GM12878 (cell line): ENCODE results near the gene NOS1AP. TPM values are rescaled to one million over a fixed set of nuclear protein-coding genes. Genes with fewer than 3 reads are reported as not detected.

Experiments used
- CEBPB ChIP-seq, 2 experiments: fragments of 150-350 bp in 1 of 2; IDR thresholded peaks; 2 replicates each; pipeline ENCODE4 v1.6.1; 2012 to 2014; ENCODE audit warnings: low read depth in 2 of 2, low read length in 2 of 2, borderline replicate concordance in 1 of 2, inconsistent platforms in 1 of 2
- CHD1 ChIP-seq: IDR thresholded peaks from 2 replicates; pipeline ENCODE4 v1.6.1; 2012; ENCODE audit warnings: low read depth, low read length, improper control_type of control experiment
- ESRRA ChIP-seq: IDR thresholded peaks from 2 replicates; pipeline ENCODE4 v1.6.1; 2012; ENCODE audit warnings: mild to moderate bottlenecking, low read length, improper control_type of control experiment
- HCFC1 ChIP-seq: fragments of 150-350 bp; IDR thresholded peaks from 2 replicates; pipeline ENCODE4 v1.6.1; 2014; ENCODE audit warnings: low read length
- NBN ChIP-seq: fragments of 450-650 bp; IDR thresholded peaks from 2 replicates; pipeline ENCODE4 v1.6.1; 2016
- PML ChIP-seq: IDR thresholded peaks from 2 replicates; pipeline ENCODE4 v1.6.1; 2012; ENCODE audit warnings: low read length, inconsistent platforms
- TARDBP ChIP-seq: IDR thresholded peaks from 2 replicates; pipeline ENCODE4 v1.6.1; 2016; ENCODE audit warnings: borderline replicate concordance
- TCF3 ChIP-seq: IDR thresholded peaks from 2 replicates; pipeline ENCODE4 v1.6.1; 2012; ENCODE audit warnings: low read depth, mild to moderate bottlenecking, low read length, borderline replicate concordance; ENCODE audit not compliant: insufficient read depth
- TCF7 ChIP-seq: IDR thresholded peaks from 2 replicates; pipeline ENCODE4 v1.6.1; 2014; ENCODE audit warnings: antibody characterized with exemption, borderline replicate concordance
- ZNF274 ChIP-seq: IDR thresholded peaks from one replicate; pipeline ENCODE4 v1.8.0; 2011; ENCODE audit not compliant: insufficient read length, insufficient read depth
- polyA plus RNA-seq, 11 experiments: library from polyadenylated mRNA; depleted of rRNA in 4 of 11; unstranded in 6 of 11; stranded (reverse) in 5 of 11; fragments of >200 nt; fragmentation: Nextera tagmentation in 4 of 11; fragmentation: Illumina TruSeq in 1 of 11; extraction: Ambion mirVana in 4 of 11; extraction: Trizol in 1 of 11; gene quantifications; 1 replicate in 1 of 11; 2 replicates in 10 of 11; pipeline versions ENCODE4 v1.2.1 to v1.2.3, GENCODE V29; 2011 to 2016; ENCODE audit warnings: inconsistent platforms in 2 of 11, missing spikeins in 2 of 11, low read depth in 1 of 11
- total RNA-seq, 4 experiments: library from RNA; depleted of rRNA in 3 of 4; stranded (reverse); fragments of >200 nt in 3 of 4; fragmentation: Illumina TruSeq in 1 of 4; extraction: Trizol in 1 of 4; gene quantifications; 2 replicates each; pipeline versions ENCODE4 v1.2.1 to v1.2.3, GENCODE V29; 2013 to 2021
- TF ChIP-seq, protein P1 (sequence below): fragments of 450-650 bp; IDR thresholded peaks from 2 replicates; pipeline ENCODE4 v1.6.1; 2014; ENCODE audit warnings: mild to moderate bottlenecking
- TF ChIP-seq, protein P2 (sequence below): fragments of 450-650 bp; IDR thresholded peaks from 2 replicates; pipeline ENCODE4 v1.6.1; 2017; ENCODE audit warnings: low read depth, mild to moderate bottlenecking, moderate library complexity
- TF ChIP-seq, protein P3 (sequence below): fragments of 450-650 bp; IDR thresholded peaks from 2 replicates; pipeline ENCODE4 v1.6.1; 2016; ENCODE audit warnings: mild to moderate bottlenecking

The NOS1AP gene
- total and polyA plus RNA-seq, 10 of the 15 experiments (the other 5 are each of a cell fraction or from before 2014, with no cell fraction given): 0.03 to 0.15 TPM; not detected in 8

DNA sequence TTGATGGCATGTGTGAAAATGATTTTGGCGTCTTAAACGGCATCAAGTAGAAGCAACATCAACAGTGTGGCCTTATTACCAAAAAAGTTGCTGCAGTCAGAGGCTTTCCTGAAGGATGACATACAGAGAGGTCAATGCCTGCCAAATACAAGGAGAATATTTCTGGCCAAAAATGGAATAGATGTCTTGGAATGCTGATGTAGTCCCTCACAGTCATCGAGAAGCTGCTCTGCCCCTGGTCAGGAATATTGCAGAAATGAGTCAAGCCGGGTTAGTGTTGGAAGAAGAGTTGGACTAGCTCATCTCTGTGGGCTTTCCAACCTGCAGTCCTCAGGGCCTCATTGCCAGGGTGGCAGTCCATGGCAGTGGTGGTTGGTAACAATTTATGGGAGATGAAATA, 42.1 kb downstream of the NOS1AP start (continued):
- TF ChIP-seq, protein P1, sequence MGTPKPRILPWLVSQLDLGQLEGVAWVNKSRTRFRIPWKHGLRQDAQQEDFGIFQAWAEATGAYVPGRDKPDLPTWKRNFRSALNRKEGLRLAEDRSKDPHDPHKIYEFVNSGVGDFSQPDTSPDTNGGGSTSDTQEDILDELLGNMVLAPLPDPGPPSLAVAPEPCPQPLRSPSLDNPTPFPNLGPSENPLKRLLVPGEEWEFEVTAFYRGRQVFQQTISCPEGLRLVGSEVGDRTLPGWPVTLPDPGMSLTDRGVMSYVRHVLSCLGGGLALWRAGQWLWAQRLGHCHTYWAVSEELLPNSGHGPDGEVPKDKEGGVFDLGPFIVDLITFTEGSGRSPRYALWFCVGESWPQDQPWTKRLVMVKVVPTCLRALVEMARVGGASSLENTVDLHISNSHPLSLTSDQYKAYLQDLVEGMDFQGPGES: no peak
- no peak for TF ChIP-seq TARDBP
- TF ChIP-seq CEBPB (IDR thresholded peaks at IDR 0.05; ENCODE audit: borderline replicate concordance in 1 of 2, low read depth in 2 of 2, low read length in 2 of 2): no peak
- no peak for TF ChIP-seq TCF7
- no peak for TF ChIP-seq ESRRA
- TF ChIP-seq PML: no peak
- TF ChIP-seq ZNF274: no peak
- no peak for TF ChIP-seq NBN
- no peak for TF ChIP-seq CHD1
- TF ChIP-seq, protein P2, sequence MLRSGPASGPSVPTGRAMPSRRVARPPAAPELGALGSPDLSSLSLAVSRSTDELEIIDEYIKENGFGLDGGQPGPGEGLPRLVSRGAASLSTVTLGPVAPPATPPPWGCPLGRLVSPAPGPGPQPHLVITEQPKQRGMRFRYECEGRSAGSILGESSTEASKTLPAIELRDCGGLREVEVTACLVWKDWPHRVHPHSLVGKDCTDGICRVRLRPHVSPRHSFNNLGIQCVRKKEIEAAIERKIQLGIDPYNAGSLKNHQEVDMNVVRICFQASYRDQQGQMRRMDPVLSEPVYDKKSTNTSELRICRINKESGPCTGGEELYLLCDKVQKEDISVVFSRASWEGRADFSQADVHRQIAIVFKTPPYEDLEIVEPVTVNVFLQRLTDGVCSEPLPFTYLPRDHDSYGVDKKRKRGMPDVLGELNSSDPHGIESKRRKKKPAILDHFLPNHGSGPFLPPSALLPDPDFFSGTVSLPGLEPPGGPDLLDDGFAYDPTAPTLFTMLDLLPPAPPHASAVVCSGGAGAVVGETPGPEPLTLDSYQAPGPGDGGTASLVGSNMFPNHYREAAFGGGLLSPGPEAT: no peak
- TF ChIP-seq, protein P3, sequence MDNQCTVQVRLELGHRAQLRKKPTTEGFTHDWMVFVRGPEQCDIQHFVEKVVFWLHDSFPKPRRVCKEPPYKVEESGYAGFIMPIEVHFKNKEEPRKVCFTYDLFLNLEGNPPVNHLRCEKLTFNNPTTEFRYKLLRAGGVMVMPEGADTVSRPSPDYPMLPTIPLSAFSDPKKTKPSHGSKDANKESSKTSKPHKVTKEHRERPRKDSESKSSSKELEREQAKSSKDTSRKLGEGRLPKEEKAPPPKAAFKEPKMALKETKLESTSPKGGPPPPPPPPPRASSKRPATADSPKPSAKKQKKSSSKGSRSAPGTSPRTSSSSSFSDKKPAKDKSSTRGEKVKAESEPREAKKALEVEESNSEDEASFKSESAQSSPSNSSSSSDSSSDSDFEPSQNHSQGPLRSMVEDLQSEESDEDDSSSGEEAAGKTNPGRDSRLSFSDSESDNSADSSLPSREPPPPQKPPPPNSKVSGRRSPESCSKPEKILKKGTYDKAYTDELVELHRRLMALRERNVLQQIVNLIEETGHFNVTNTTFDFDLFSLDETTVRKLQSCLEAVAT: no peak
- no peak for TF ChIP-seq HCFC1
- TF ChIP-seq TCF3: no peak
